GM19463 (cell line): ENCODE results near the gene COL3A1.
A peak's percentile ranks its signal among the peaks of the same experiment; 100 is the strongest.

Source experiments
- ATAC-seq: cut with Tn5 transposase; IDR thresholded peaks from one replicate; pipeline ENCODE4 v1.9.1; 2021; ENCODE audit warnings: mild to moderate bottlenecking, moderate library complexity; ENCODE audit not compliant: unreplicated experiment

The COL3A1 gene

DNA sequence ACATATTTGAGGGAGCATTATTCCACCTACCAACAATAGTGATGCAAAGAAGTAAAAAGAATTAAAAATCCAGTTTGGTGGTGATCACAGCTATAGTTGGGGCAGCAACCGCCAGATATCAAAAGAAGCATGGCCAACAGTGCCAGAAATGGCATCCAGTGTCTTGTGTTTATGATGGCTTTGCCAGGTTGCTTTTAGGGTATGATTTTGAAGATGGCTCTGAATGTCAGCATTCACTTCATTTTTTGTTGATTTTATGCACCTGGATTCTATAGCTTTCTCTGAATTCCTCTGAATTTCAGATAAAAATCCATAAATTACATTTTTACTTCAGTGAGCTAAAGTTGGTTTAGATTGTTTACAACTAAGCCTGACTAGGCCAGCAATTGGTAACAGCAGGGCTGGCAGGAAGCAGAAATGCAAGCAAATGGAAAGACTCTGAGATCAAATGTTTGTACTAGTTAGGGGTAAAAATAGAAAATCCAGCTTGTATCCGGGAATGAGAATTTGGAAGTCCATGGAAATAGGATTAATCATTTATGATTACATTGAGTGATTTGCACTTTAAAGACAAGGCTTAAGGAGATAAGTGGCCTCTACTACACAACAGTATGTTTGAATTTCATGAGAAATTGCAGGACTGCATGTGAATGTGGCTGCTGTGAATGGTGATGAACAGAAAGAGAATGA lies 40.4 kb downstream of the COL3A1 start:
- ATAC-seq: no peak

- no peak for ATAC-seq
Measured at GRCh38 chr2:189015359-189015758, 41.2 kb downstream of the COL3A1 start.

- ATAC-seq: no peak
Measured at GRCh38 chr2:189016311-189016861, 42.2 kb downstream of the COL3A1 start.

DNA sequence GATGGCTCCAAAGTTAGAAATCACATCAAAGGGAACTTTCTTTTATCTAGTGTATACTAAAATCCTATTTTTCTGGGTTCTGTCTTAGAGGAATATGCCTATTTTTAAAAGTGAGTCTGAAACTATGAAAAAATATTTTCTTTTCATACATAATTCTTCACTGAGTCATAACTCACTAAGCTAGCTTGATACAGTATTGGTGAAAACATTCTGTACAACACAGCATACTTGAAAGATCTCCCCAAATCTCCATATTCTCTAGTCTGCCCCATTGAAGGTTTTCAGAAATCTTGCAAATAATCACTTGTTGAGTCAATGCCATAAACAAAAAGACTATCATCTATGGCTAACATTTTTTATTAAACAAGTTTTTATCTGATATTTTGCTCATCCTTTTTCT lies 44.5 kb downstream of the COL3A1 start:
- ATAC-seq: no peak

DNA sequence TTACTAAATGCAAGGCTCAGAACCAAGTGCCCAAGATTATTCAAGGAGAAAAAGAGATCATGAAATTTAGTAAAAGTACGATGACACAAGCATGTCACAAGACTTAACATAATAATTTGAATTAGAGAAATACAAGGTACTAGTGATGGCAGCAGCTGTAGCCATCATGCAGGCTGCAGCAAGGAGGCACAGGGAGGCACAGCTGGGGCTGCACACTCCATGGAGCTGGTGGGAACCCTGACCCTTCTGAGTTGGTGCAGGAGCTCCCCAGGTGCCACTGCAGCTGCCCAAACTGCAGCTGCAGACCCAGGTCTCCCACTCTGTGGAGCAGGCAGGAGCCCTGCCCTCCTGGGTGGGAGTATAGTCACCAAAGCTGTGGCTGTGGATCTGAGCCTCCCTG lies 46.0 kb downstream of the COL3A1 start:
- ATAC-seq: no peak

DNA sequence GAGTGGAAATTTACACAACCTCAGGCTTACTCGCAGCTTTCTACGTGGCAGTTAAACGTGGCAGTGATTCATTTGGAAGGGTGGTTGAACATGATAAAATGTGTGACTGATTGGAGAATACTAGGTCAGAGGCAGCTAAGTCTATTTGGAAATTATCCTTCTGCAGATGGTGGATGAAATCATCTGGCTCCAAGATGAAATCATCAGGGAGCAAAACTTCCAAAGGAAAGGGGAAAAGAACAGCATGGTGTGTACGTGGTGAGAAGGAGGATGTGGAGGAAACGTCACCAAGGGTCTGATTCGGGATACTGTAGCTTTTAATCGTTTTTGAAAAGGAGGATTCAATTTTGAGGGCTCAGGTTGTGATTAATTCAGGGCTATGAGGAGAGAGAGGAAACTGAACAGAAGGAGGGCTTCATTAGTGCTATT lies 47.9 kb downstream of the COL3A1 start:
- no peak for ATAC-seq

DNA sequence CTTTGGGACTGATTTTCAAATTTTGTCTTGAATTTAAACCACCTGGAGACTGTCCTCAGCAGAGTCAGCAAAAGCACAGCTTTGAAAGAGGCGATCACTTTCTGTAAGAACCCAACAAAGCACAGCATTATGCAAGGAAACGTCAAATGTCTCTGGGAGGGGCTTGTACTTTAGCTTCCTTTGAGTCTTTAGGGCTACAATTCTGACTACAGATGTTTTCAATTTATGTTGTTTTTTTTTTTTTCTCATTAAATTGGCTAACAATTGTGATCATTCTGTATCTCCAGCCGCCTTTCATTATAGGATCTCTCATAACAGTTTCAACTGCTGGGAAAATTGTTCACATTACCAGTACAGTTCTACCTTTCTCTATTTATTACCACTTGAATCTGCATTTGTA lies 48.3 kb downstream of the COL3A1 start:
- ATAC-seq: no peak

- peak; percentile 65 for ATAC-seq
Measured at GRCh38 chr2:189024901-189025618, 50.9 kb downstream of the COL3A1 start.

- ATAC-seq: no peak
Measured at GRCh38 chr2:189037518-189037917, 63.3 kb downstream of the COL3A1 start.

DNA sequence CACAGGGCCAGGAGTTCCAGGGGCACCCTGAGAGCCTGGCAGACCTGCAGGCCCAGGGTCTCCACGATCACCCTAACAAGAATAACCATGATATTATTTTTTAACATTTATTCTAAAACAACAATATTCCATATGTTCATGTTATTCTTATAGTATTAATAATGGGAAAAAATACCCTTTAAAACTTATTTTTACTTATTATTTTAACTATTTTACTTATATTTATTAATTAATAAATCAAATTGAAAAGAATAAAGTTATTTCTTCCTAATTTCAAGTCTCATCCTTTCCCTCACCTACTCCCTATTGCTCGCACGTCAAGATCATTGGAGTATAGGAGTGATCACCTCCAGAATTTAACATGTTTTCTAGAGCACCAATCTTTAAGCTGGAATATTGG lies 71.7 kb downstream of the COL3A1 start:
- no peak for ATAC-seq

DNA sequence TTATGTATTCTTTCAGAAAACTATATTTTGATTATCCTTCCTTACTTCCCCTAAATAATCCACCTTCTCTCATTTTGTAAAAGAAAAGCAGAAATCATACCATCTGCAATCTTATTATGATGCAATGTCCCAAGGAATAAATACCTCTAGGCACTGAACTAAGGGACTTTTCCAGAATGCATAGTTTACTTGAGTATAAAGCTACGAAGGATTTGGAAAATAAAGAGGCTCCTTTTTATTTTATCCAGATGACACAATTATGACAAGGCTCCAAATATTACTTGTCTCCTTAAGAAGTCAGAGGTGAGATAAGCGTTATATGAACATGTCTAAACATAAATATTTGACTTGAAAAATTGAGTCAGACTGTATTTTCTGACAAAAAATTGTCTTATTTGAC lies 72.1 kb downstream of the COL3A1 start:
- no peak for ATAC-seq

DNA sequence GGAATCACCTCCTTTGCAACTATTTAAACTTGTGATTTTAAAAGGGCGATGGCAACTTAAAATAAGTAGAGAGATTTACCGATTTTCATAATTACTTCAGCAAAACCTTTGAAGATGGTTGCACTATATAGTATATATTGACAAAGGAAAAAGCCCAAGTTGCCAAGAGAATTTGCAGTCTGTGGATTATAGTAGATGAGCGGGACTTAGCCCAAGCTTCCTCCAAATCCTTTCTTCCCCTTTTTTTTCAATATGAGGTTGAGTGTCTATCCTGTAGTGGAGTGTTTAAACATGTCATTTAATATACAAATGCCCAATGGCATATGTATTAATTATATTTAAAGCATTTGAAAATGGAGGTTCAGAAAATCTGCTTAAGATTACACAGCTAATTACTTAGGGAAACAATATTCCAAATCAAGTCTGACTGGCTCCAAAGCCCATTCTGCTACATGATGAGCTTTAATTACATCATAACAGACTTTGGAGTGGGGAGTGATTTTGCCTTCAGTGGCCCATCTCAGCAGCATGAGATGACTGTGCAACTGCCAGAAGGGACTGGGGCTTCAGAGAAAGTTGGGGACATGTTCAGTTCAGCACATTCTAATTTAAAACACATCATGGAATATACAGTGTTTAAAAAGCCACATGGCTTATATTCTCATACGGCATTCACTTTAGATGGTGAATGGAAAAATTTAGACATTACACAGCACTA lies 73.2 kb downstream of the COL3A1 start:
- no peak for ATAC-seq

DNA sequence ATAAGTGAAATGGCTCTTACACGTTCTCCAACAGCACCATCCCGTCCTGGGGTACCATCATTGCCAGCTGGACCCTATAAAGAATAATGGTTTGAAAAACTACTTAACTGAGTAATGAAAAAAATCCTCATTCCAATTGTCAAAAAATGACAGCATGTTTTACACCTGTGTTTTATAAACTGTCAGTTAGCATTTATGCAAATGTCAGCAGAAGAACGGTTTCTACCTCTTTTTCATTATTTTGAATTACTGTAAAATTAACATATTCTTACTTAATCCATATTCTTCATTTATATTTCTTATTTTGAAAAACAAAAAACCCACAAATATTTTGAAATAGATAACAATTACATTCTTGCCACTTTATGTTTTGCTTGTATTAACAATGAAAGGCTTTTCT lies 74.0 kb downstream of the COL3A1 start:
- no peak for ATAC-seq

DNA sequence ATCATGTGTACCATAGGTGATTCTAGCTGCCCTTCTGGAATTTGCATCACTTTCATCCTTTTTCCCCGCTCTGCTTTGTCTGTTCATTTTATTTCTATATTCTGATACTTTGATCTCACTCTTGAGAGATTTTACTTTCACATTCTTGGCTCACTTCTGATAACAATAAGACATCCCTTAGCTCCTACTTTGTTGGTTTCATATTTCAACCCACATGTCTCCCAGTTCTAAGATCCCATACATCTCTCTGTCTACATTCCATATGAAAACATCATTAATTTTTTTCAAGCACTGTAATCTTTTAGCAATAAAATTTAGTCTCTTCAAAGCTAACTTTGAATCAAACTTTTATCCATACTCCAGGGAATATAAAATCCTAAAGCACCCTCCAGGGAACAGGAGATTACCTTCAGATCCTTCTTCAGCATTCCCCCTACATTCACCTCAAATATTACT lies 75.6 kb downstream of the COL3A1 start:
- no peak for ATAC-seq

GRCh38 chr2:189050165-189050712 lies 76.1 kb downstream of the COL3A1 start:
- no peak for ATAC-seq

- no peak for ATAC-seq
Measured at GRCh38 chr2:189056200-189057106, 82.3 kb downstream of the COL3A1 start.

DNA sequence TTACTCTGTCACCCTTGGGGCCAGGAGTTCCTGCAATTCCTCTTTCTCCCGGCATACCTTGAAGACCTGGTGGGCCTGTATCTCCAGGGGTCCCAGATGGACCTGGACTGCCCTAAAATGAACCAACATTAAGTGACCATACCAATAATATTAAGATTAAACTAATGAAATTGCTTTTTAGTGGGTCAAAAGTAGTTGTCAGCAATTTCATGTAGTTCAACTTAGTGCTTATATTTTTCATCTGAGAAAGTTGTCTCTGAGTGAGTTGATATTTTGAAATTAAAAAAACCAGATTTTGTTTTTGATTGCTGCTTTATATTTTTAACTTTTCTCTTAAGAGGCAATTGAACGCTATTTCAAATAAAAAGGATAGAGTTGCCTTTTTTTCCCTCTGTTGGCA lies 83.1 kb downstream of the COL3A1 start:
- no peak for ATAC-seq

DNA sequence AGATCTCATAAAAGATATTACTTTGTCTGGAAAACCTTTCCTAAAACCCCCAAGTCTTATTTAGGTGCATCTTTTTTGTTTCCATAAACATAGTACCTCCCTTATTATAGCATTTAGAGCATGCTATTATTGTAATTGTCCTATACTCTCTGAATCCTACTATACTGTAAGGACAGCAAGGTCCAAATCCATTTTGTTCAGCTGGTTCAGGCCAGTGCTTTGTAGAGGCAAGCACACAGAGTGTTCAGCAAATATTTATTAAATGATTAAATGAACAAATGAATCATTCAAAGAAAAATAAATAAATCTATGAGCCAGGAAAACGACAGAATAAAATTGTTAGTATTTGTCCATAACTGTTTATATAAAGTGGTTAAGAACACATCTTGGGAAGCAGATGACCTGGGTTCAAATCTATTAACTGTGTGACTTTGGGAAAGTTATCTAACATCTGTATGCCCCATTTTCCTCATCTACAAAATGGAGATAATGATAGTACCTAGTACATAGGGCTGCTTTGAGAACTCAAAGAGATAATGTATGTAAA lies 86.0 kb downstream of the COL3A1 start:
- ATAC-seq: no peak
